AG04450 (cell line): ENCODE measurements around the gene GBGT1. TPM values are rescaled to one million over a fixed set of nuclear protein-coding genes. Genes with fewer than 3 reads are reported as not detected.

Experiments used
- CTCF ChIA-PET: fragments of 300-600, 350-600 bp; formaldehyde crosslinking; extraction: SDS; loops from one replicate; lab custom pipeline; 2022; ENCODE audit warnings: antibody characterized with exemption, inconsistent platforms; lab: Charles Lee
- POLR2A ChIA-PET: fragments of 350-600 bp; formaldehyde crosslinking; extraction: SDS; loops from one replicate; lab custom pipeline; 2021; ENCODE audit warnings: antibody characterized with exemption, inconsistent platforms; lab: Yijun Ruan, JAX
- DNase-seq: peaks from one replicate; pipeline ENCODE4 v3.0.0-alpha.2; 2011; ENCODE audit warnings: low read depth, low spot score
- H3K27ac ChIP-seq: one replicate; pipeline ENCODE4 v1.5.1; 2012; ENCODE audit warnings: low read depth, low read length, control low read depth
- H3K27me3 ChIP-seq: one replicate; pipeline ENCODE4 v1.6.0; 2012; ENCODE audit warnings: low read length; ENCODE audit not compliant: control insufficient read depth, insufficient read depth
- H3K4me3 ChIP-seq: 2 replicates; pipeline ENCODE4 v1.5.1; 2011; ENCODE audit warnings: mild to moderate bottlenecking, low read depth, low read length, control low read depth
- H3K9me3 ChIP-seq: 2 replicates; pipeline ENCODE4 v1.5.1; 2012; ENCODE audit warnings: low read length; ENCODE audit not compliant: control insufficient read depth, insufficient read depth
- polyA plus RNA-seq: library from polyadenylated mRNA; depleted of rRNA; stranded (reverse); fragments of >200 nt; gene quantifications from 2 replicates; pipeline ENCODE4 v1.2.3, GENCODE V29; 2011
- TF ChIP-seq, protein P1 (sequence below): IDR thresholded peaks from 2 replicates; pipeline ENCODE4 v1.5.1; 2011; ENCODE audit warnings: low read depth, low read length, control low read depth, inconsistent platforms

GBGT1 gene
- polyA plus RNA-seq, 1 experiment, result 3.5 TPM

GRCh38 chr9:133143639-133144141 lies 20.0 kb downstream of the GBGT1 start:
- Histone ChIP-seq H3K27ac (no peak overlapping the region), H3K9me3 (no peaks in the 10 kb centered on the region; the same call in 1 of the 2 replicates), H3K4me3 (no peak overlapping the region), H3K27me3 (no peaks in the 10 kb centered on the region)
- POLR2A ChIA-PET, result interaction anchor here (0.6 to 1.1 kb wide), 6 partner anchors 9 to 113 kb away, joined by 3 to 5 read pairs (median 4); no protein-coding TSS in a partner anchor
- TF ChIP-seq, protein P1, sequence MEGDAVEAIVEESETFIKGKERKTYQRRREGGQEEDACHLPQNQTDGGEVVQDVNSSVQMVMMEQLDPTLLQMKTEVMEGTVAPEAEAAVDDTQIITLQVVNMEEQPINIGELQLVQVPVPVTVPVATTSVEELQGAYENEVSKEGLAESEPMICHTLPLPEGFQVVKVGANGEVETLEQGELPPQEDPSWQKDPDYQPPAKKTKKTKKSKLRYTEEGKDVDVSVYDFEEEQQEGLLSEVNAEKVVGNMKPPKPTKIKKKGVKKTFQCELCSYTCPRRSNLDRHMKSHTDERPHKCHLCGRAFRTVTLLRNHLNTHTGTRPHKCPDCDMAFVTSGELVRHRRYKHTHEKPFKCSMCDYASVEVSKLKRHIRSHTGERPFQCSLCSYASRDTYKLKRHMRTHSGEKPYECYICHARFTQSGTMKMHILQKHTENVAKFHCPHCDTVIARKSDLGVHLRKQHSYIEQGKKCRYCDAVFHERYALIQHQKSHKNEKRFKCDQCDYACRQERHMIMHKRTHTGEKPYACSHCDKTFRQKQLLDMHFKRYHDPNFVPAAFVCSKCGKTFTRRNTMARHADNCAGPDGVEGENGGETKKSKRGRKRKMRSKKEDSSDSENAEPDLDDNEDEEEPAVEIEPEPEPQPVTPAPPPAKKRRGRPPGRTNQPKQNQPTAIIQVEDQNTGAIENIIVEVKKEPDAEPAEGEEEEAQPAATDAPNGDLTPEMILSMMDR, result no peak
- CTCF ChIA-PET, result interaction anchor here (0.6 to 8.0 kb wide), 32 partner anchors 10 to 216 kb away, joined by 3 to 264 read pairs (median 6); partner anchors contain the start of genes GFI1B and GTF3C5
- no peak for DNase-seq

DNA sequence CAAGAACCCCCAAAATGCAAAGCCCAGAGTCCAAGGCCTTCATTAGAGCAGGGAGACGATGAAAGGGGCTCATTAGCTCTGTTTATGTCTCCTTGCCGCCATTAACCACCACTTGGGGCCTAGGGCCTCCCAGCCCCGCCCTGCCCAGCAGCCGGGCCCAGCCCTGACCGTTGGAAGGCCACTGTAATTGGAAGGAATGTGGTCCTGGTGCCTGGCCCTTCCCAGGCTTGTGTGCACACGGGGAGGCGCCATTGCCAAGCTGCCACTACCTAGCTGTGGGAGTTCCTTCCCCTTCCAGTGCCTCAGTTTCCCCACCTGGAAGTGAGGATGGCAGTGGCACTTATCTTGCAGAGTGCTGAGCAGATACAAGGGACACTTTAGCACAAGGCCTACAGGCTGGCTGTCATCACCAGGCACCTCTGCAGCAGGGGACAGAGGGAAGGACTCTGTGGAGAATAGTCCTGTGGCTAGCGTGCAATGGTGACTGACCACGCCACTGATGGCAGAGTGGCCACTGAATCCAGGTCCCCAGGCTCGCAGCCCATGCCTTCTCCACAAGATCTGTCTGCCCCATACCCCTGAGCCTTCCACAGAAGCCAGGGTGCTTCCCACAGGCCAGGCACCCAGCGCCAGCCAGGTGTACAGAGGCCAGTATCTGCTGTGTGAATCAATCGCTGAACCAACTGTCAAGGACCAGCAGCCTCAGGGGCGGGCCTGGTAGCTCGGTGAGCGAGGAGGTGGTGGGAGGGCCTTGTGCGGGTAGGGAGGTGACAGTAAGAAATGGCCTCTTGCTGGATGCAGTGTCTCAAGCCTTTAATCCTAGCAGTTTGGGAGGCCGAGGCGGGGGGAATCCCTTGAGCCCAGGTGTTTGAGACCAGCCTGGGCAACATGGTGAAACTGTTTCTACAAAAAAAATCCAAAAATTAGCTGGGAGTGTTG lies 20.8 kb downstream of the GBGT1 start:
- H3K9me3 ChIP-seq, result no peaks in the 10 kb centered on the region; the same call in 1 of the 2 replicates
- TF ChIP-seq, protein P1, result no peak
- DNase-seq, result no peak
- H3K27ac ChIP-seq, result no peak overlapping the region
- H3K4me3 ChIP-seq, result no peak overlapping the region
- POLR2A ChIA-PET, result interaction anchor here (1.0 to 1.1 kb wide), 2 partner anchors 8 to 18 kb away, joined by 3 to 5 read pairs; no protein-coding TSS in a partner anchor
- no peaks in the 10 kb centered on the region for H3K27me3 ChIP-seq
- CTCF ChIA-PET, result interaction anchor here (0.5 to 8.0 kb wide), 15 partner anchors 9 to 121 kb away, joined by 3 to 264 read pairs (median 12); partner anchors contain the start of gene GTF3C5

DNA sequence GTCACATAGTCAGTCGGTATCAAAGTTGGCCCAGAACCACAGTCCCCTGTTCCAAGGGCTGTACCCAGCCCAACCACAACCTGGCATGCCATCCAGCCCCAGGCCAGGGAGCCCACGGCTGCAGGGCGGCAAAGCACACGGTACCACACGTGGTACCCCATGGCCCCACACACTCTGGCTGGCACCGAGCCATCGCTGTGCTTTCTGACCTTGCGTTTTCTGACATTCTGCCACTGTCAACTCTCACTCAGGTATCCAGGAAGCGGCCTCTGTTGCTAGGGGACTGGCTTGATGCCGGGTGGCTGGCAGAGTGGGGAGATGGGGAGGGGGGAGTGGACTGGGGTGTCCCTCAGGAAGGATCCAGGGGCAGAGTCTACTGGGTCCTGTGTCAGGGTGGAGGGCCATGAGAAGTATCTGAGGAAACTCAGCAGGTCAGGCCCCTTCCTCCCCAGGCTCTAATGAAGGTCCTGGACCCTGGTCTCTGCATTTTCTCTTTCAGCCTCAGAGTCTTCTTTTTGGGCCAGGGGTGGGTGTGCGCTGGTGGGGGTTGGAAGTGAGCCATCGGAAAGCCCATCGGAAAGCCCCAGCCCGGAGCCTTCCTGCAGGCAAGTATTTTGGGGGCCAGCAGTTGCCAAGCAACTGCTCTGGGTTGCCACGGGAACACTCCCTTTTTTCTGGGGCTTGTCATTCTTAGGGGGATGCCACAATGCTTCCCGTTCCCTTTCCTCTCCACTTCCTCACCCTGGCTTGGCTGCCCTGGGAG lies 21.7 kb downstream of the GBGT1 start:
- Histone ChIP-seq H3K9me3 (no peaks in the 10 kb centered on the region; the same call in 1 of the 2 replicates), H3K27ac (no peak overlapping the region), H3K27me3 (no peaks in the 10 kb centered on the region), H3K4me3 (no peak overlapping the region)
- ChIA-PET CTCF (interaction anchor here (0.5 to 8.0 kb wide), 2 partner anchors 36 to 104 kb away, joined by 3 to 264 read pairs; no protein-coding TSS in a partner anchor), POLR2A (no interaction called here)
- TF ChIP-seq, protein P1, result no peak
- no peak for DNase-seq

DNA sequence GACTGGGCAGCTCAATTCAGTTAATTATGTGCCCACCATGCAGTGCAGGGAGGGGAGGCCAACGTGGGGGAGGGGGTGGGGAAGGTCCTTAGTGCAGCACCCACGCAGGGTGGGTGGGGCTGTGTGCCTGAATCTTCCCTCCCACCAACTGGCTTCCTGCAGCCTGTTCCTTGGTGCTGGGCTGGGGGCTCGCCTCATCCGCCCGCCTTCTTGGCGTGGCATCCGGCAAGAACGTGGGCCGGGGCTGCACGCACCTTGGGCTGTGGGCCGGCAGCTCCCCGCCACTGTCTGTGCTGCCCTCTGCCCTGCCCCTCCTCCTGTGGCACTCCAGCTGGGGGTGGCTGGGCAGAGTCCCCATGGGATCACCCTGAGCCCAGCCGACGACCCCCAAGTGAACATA lies 23.1 kb downstream of the GBGT1 start:
- TF ChIP-seq, protein P1, result no peak
- H3K9me3 ChIP-seq, result no peaks in the 10 kb centered on the region; the same call in 1 of the 2 replicates

More for the DNA sequence above, 23.1 kb downstream of the GBGT1 start:
- DNase-seq, result no peak
- POLR2A ChIA-PET, result no interaction called here
- H3K4me3 ChIP-seq, result no peak overlapping the region
- no peak overlapping the region for H3K27ac ChIP-seq
- no peaks in the 10 kb centered on the region for H3K27me3 ChIP-seq
- CTCF ChIA-PET, result interaction anchor here (0.6 kb wide), 2 partner anchors 17 to 26 kb away, joined by 3 to 5 read pairs; no protein-coding TSS in a partner anchor
